HepG2 (cell line): ENCODE results near the gene IPMK. TPM values are rescaled to one million over a fixed set of nuclear protein-coding genes. Genes with fewer than 3 reads are reported as not detected.
A peak's percentile ranks its signal among the peaks of the same experiment; 100 is the strongest.

Experiments used
- ARID3A ChIP-seq: IDR thresholded peaks from 2 replicates; pipeline ENCODE4 v1.6.1; 2012; ENCODE audit warnings: low read depth, low read length, improper control_type of control experiment
- CEBPG ChIP-seq: IDR thresholded peaks from 2 replicates; pipeline ENCODE4 v1.6.1; 2016
- GLI4 ChIP-seq: sonication (generic); formaldehyde crosslinking; IDR thresholded peaks from 2 replicates; pipeline ENCODE4 v1.5.1; 2020; ENCODE audit warnings: missing genetic modification reagents, mild to moderate bottlenecking, moderate library complexity, borderline replicate concordance
- HBP1 ChIP-seq: IDR thresholded peaks from 2 replicates; pipeline ENCODE4 v1.6.1; 2016; ENCODE audit warnings: low read depth, control low read depth
- HOXA7 ChIP-seq: sonication (generic); formaldehyde crosslinking; IDR thresholded peaks from 2 replicates; pipeline ENCODE4 v1.8.1; 2022; ENCODE audit warnings: mild to moderate bottlenecking, missing genetic modification reagents, moderate library complexity
- KAT7 ChIP-seq: IDR thresholded peaks from 2 replicates; pipeline ENCODE4 v1.6.1; 2018; ENCODE audit warnings: borderline replicate concordance, missing compliant biosample characterization
- NAIF1 ChIP-seq: sonication (generic); formaldehyde crosslinking; IDR thresholded peaks from 2 replicates; pipeline ENCODE4 v1.5.0; 2020; ENCODE audit warnings: mild to moderate bottlenecking, missing genetic modification reagents, borderline replicate concordance
- NR0B2 ChIP-seq: sonication (generic); formaldehyde crosslinking; IDR thresholded peaks from 2 replicates; pipeline ENCODE4 v1.4.0; 2020; ENCODE audit warnings: mild to moderate bottlenecking, missing genetic modification reagents
- PLSCR1 ChIP-seq: sonication (generic); formaldehyde crosslinking; IDR thresholded peaks from 2 replicates; pipeline ENCODE4 v1.5.0; 2020; ENCODE audit warnings: missing genetic modification reagents, mild to moderate bottlenecking, borderline replicate concordance
- RBM22 ChIP-seq: fragments of 200-400 bp; formaldehyde crosslinking; optimal IDR thresholded peaks from 2 replicates; pipeline ENCODE3; 2017; ENCODE audit warnings: mild to moderate bottlenecking, low read length, moderate library complexity
- RELA ChIP-seq: sonication (generic); formaldehyde crosslinking; IDR thresholded peaks from 2 replicates; pipeline ENCODE4 v1.4.0; 2020; ENCODE audit warnings: missing genetic modification reagents
- SOX6 ChIP-seq, 2 experiments: fragments of 450-650 bp in 1 of 2; sonication (generic) in 1 of 2; formaldehyde crosslinking in 1 of 2; IDR thresholded peaks; 2 replicates each; pipeline versions ENCODE4 v1.4.0 to v1.6.1; 2017 to 2020; ENCODE audit warnings: antibody characterized with exemption in 1 of 2, mild to moderate bottlenecking in 1 of 2, missing genetic modification reagents in 1 of 2
- TFAP4 ChIP-seq: sonication (generic); IDR thresholded peaks from 2 replicates; pipeline ENCODE4 v1.6.1; 2016; ENCODE audit warnings: low read depth, borderline replicate concordance
- ZKSCAN1 ChIP-seq: fragments of 150-350 bp; IDR thresholded peaks from 2 replicates; pipeline ENCODE4 v1.6.1; 2014; ENCODE audit warnings: low read length
- ZNF251 ChIP-seq: sonication (generic); formaldehyde crosslinking; IDR thresholded peaks from 2 replicates; pipeline ENCODE4 v1.9.0; 2021; ENCODE audit warnings: mild to moderate bottlenecking, missing genetic modification reagents
- ZNF570 ChIP-seq: sonication (generic); formaldehyde crosslinking; IDR thresholded peaks from 2 replicates; pipeline ENCODE4 v1.4.0; 2020; ENCODE audit warnings: mild to moderate bottlenecking, missing genetic modification reagents, borderline replicate concordance
- ZNF749 ChIP-seq: sonication (generic); formaldehyde crosslinking; IDR thresholded peaks from 2 replicates; pipeline ENCODE4 v1.8.0; 2022; ENCODE audit warnings: mild to moderate bottlenecking, missing genetic modification reagents, moderate library complexity, borderline replicate concordance
- ZNF781 ChIP-seq: sonication (generic); formaldehyde crosslinking; IDR thresholded peaks from 2 replicates; pipeline ENCODE4 v1.5.1; 2020; ENCODE audit warnings: borderline replicate concordance, mild to moderate bottlenecking, missing genetic modification reagents; ENCODE audit errors: not compliant biosample characterization
- ZNF816 ChIP-seq: sonication (generic); formaldehyde crosslinking; IDR thresholded peaks from 2 replicates; pipeline ENCODE4 v1.8.0; 2022; ENCODE audit warnings: missing genetic modification reagents, mild to moderate bottlenecking, borderline replicate concordance
- ZNF878 ChIP-seq: sonication (generic); formaldehyde crosslinking; IDR thresholded peaks from 2 replicates; pipeline ENCODE4 v1.8.1; 2023; ENCODE audit warnings: mild to moderate bottlenecking, missing genetic modification reagents, moderate library complexity
- polyA plus RNA-seq, 8 experiments: library from polyadenylated mRNA; depleted of rRNA in 3 of 8; stranded (reverse) in 7 of 8; unstranded in 1 of 8; fragments of >200 nt; fragmentation: Illumina TruSeq in 4 of 8; extraction: Trizol in 4 of 8; gene quantifications; 2 replicates each; pipeline versions ENCODE4 v1.2.1 to v1.2.3, GENCODE V29; 2011 to 2016; ENCODE audit warnings: low read depth in 4 of 8, missing spikeins in 1 of 8, mixed read lengths in 1 of 8; ENCODE audit not compliant: insufficient read depth in 1 of 8
- total RNA-seq, 5 experiments: library from RNA; depleted of rRNA; stranded (reverse); fragments of >200 nt; fragmentation: Illumina TruSeq; extraction: Trizol; gene quantifications; 2 replicates each; pipeline ENCODE4 v1.2.3, GENCODE V29; 2016; ENCODE audit warnings: low read depth in 1 of 5

Gene IPMK
- total and polyA plus RNA-seq, 2 of the 13 experiments (the other 11 are each of a cell fraction or from before 2014, with no cell fraction given), result 2.7 to 3.9 TPM

- TF ChIP-seq HBP1 (CRISPR knock-in tag) (peak; percentile 39), SOX6 (IDR thresholded peaks at IDR 0.05) (no peak), SOX6 (CRISPR knock-in tag; IDR thresholded peaks at IDR 0.05) (peak; percentile 85), ZNF816 (CRISPR knock-in tag) (peak; percentile 65; the same call in 1 of the 2 replicates), ZNF251 (no peak), PLSCR1 (0 out of 2 replicates have a peak, but pooled peaks have one; percentile 62), RELA (CRISPR knock-in tag) (0 out of 2 replicates have a peak, but pooled peaks have one; percentile 56), GLI4 (CRISPR knock-in tag) (peak; percentile 76; the same call in 1 of the 2 replicates), NAIF1 (CRISPR knock-in tag) (peak; percentile 72), ZNF570 (CRISPR knock-in tag) (no peak), RBM22 (no peak), ZKSCAN1 (no peak), TFAP4 (no peak), ZNF878 (CRISPR knock-in tag) (peak; percentile 89), KAT7 (no peak), HOXA7 (CRISPR knock-in tag) (no peak), ZNF749 (peak; percentile 95), CEBPG (peak; percentile 97), NR0B2 (CRISPR knock-in tag) (no peak; the same call in none of the 2 replicates), ARID3A (no peak), ZNF781 (CRISPR knock-in tag) (peak; percentile 97)
These were observed 1.5 kb upstream of the IPMK start, which contains the start of gene CISD1 (continued) for GRCh38 chr10:58268946-58269781.
